HepG2 (cell line): ENCODE results near the gene ULK4. TPM values are rescaled to one million over a fixed set of nuclear protein-coding genes. Genes with fewer than 3 reads are reported as not detected.

Experiments used
- ATAC-seq: fragments of 200-7000 bp; cut with Tn5 transposase; 3 replicates; pipeline ENCODE4 v1.9.1; 2020; ENCODE audit warnings: mild to moderate bottlenecking, moderate library complexity
- BruUV-seq: library from RNA; stranded (reverse); fragments of 400-500 nt; replicated peaks from 2 replicates; lab custom pipeline; 2021; lab: Mats Ljungman, UMichigan
- CTCF ChIA-PET: fragments of 300-600 bp; formaldehyde crosslinking; extraction: SDS; loops from one replicate; lab custom pipeline; 2021; ENCODE audit warnings: low total read pairs, inconsistent platforms, low intra/inter-chr PET ratio; lab: Yijun Ruan, JAX
- POLR2A ChIA-PET: fragments of 350-600 bp; sonication (Branson Sonifier 250); formaldehyde crosslinking; loops from one replicate; lab custom pipeline; 2020; ENCODE audit warnings: antibody characterized with exemption, inconsistent platforms; lab: Yijun Ruan, JAX
- DNase-seq: peaks from one replicate; pipeline ENCODE4 v3.0.0-alpha.2; 2015; ENCODE audit warnings: low spot score
- FAIRE-seq: peaks from 3 replicates; lab custom pipeline; 2011; peaks lifted over from hg19 to GRCh38; lab: Jason Lieb, UNC
- H2AFZ ChIP-seq: one replicate; pipeline ENCODE4 v1.6.1; 2011; ENCODE audit warnings: low read length, inconsistent platforms
- H3K27ac ChIP-seq: fragments of 300-600 bp; 3 replicates; pipeline ENCODE4 v1.8.0; 2011; ENCODE audit warnings: mixed run types, mild to moderate bottlenecking, mixed read lengths, low read length, inconsistent platforms; ENCODE audit not compliant: insufficient read depth; ENCODE audit errors: extremely low read length
- H3K27me3 ChIP-seq, 2 experiments: fragments of 200-600 bp in 1 of 2; 2 replicates in 1 of 2; 3 replicates in 1 of 2; pipeline versions ENCODE4 v1.6.0 to v1.8.0; 2011; ENCODE audit warnings: low read length in 2 of 2, mild to moderate bottlenecking in 2 of 2, moderate library complexity in 2 of 2, inconsistent platforms in 1 of 2; ENCODE audit not compliant: insufficient read depth in 2 of 2, control insufficient read depth in 1 of 2
- H3K36me3 ChIP-seq, 2 experiments: fragments of 200-600 bp in 1 of 2; replicated peaks in 1 of 2; 2 replicates in 1 of 2; 3 replicates in 1 of 2; pipeline versions ENCODE4 v1.5.1 to v1.8.0; 2011; ENCODE audit warnings: low read length in 2 of 2, inconsistent platforms in 1 of 2; ENCODE audit not compliant: insufficient read depth in 2 of 2, control insufficient read depth in 1 of 2
- H3K4me1 ChIP-seq: 2 replicates; pipeline ENCODE4 v1.5.1; 2012; ENCODE audit warnings: low read length, inconsistent platforms; ENCODE audit not compliant: insufficient read depth
- H3K4me2 ChIP-seq: 2 replicates; pipeline ENCODE4 v1.6.0; 2011; ENCODE audit warnings: low read depth, low read length, inconsistent platforms
- H3K4me3 ChIP-seq, 3 experiments: fragments of 200-600 bp in 1 of 3; sonication (generic), shearing (Covaris generic) in 1 of 3; replicated peaks in 1 of 3; 2 replicates each; pipeline ENCODE4 v1.5.1; 2011 to 2016; ENCODE audit warnings: low read length in 3 of 3, inconsistent platforms in 2 of 3, low read depth in 2 of 3, mild to moderate bottlenecking in 2 of 3, control low read depth in 1 of 3, mixed read lengths in 1 of 3; ENCODE audit not compliant: insufficient read depth in 1 of 3
- H3K79me2 ChIP-seq: one replicate; pipeline ENCODE4 v1.6.1; 2011; ENCODE audit warnings: low read length, inconsistent platforms; ENCODE audit not compliant: insufficient read depth
- H3K9ac ChIP-seq: 2 replicates; pipeline ENCODE4 v1.6.0; 2011; ENCODE audit warnings: mild to moderate bottlenecking, low read depth, low read length, inconsistent platforms; ENCODE audit not compliant: insufficient read depth
- H3K9me3 ChIP-seq: 2 replicates; pipeline ENCODE4 v1.5.1; 2012; ENCODE audit warnings: mild to moderate bottlenecking, low read length
- H4K20me1 ChIP-seq: 2 replicates; pipeline ENCODE4 v1.6.0; 2011; ENCODE audit warnings: inconsistent platforms, mild to moderate bottlenecking, low read length, moderate library complexity; ENCODE audit not compliant: insufficient read depth
- GATAD1 ChIP-seq: IDR thresholded peaks from 2 replicates; pipeline ENCODE4 v1.6.1; 2016; ENCODE audit warnings: missing genetic modification reagents, missing compliant biosample characterization
- GPN1 ChIP-seq: sonication (generic); formaldehyde crosslinking; IDR thresholded peaks from 2 replicates; pipeline ENCODE4 v1.5.1; 2020; ENCODE audit warnings: missing genetic modification reagents, borderline replicate concordance
- ISL2 ChIP-seq: sonication (generic); formaldehyde crosslinking; IDR thresholded peaks from 2 replicates; pipeline ENCODE4 v1.5.0; 2020; ENCODE audit warnings: missing genetic modification reagents
- KLF6 ChIP-seq: IDR thresholded peaks from 2 replicates; pipeline ENCODE4 v1.8.0; 2016; ENCODE audit warnings: missing biosample characterization, missing genetic modification reagents
- MAFK ChIP-seq, 2 experiments: IDR thresholded peaks in 1 of 2; conservative IDR thresholded peaks in 1 of 2; 2 replicates each; pipeline ENCODE4 v1.6.1; 2011; ENCODE audit warnings: improper control_type of control experiment in 2 of 2, low read length in 2 of 2
- NFKB2 ChIP-seq: sonication (generic); formaldehyde crosslinking; IDR thresholded peaks from 2 replicates; pipeline ENCODE4 v1.4.0; 2020; ENCODE audit warnings: missing genetic modification reagents, borderline replicate concordance
- PBX2 ChIP-seq: IDR thresholded peaks from 2 replicates; pipeline ENCODE4 v1.6.1; 2016; ENCODE audit warnings: control low read depth
- PRMT3 ChIP-seq: sonication (generic); formaldehyde crosslinking; IDR thresholded peaks from 2 replicates; pipeline ENCODE4 v1.8.1; 2022; ENCODE audit warnings: low read depth, mild to moderate bottlenecking, moderate library complexity, missing genetic modification reagents, borderline replicate concordance
- RFX3 ChIP-seq: IDR thresholded peaks from 2 replicates; pipeline ENCODE4 v1.6.1; 2016; ENCODE audit warnings: missing biosample characterization, missing genetic modification reagents
- SIX1 ChIP-seq: sonication (generic); formaldehyde crosslinking; IDR thresholded peaks from 2 replicates; pipeline ENCODE4 v1.4.0; 2020; ENCODE audit warnings: missing genetic modification reagents, borderline replicate concordance
- TBP ChIP-seq: sonication (generic); formaldehyde crosslinking; IDR thresholded peaks from 2 replicates; pipeline ENCODE4 v1.5.0; 2020; ENCODE audit warnings: missing genetic modification reagents
- ZFX ChIP-seq: sonication (generic); formaldehyde crosslinking; IDR thresholded peaks from 2 replicates; pipeline ENCODE4 v1.4.0; 2020; ENCODE audit warnings: mild to moderate bottlenecking, low read depth, missing genetic modification reagents, moderate library complexity
- ZNF740 ChIP-seq: sonication (generic); formaldehyde crosslinking; IDR thresholded peaks from 2 replicates; pipeline ENCODE4 v1.4.0; 2020; ENCODE audit warnings: missing genetic modification reagents
- ZNF766 ChIP-seq: sonication (generic); formaldehyde crosslinking; IDR thresholded peaks from 2 replicates; pipeline ENCODE4 v1.5.0; 2020; ENCODE audit warnings: missing genetic modification reagents, borderline replicate concordance
- ZSCAN12 ChIP-seq: sonication (generic); formaldehyde crosslinking; IDR thresholded peaks from 2 replicates; pipeline ENCODE4 v1.9.0; 2021; ENCODE audit warnings: mild to moderate bottlenecking, missing genetic modification reagents
- WGBS: methylation state at CpG from one replicate; pipeline ENCODE4 v1.1.6; 2017; ENCODE audit warnings: low lambda C conversion rate; 5-methylcytosine and 5-hydroxymethylcytosine counted together
- in situ Hi-C: cut with HindIII; loops from 2 replicates; pipeline ENCODE4 v1.10.0; 2017; ENCODE audit warnings: low pct_unique_long_range_greater_than_20kb; ENCODE audit not compliant: extremely low pct_ligation_motif_present
- intact Hi-C: fragments of 100-400 bp; cut with micrococcal nuclease; formaldehyde crosslinking; loops from one replicate; pipeline ENCODE4 v1.10.0; 2022; ENCODE audit not compliant: unreplicated experiment
- polyA plus RNA-seq, 8 experiments: library from polyadenylated mRNA; depleted of rRNA in 3 of 8; stranded (reverse) in 7 of 8; unstranded in 1 of 8; fragments of >200 nt; fragmentation: Illumina TruSeq in 4 of 8; extraction: Trizol in 4 of 8; gene quantifications; 2 replicates each; pipeline versions ENCODE4 v1.2.1 to v1.2.3, GENCODE V29; 2011 to 2016; ENCODE audit warnings: low read depth in 4 of 8, missing spikeins in 1 of 8, mixed read lengths in 1 of 8; ENCODE audit not compliant: insufficient read depth in 1 of 8
- total RNA-seq, 5 experiments: library from RNA; depleted of rRNA; stranded (reverse); fragments of >200 nt; fragmentation: Illumina TruSeq; extraction: Trizol; gene quantifications; 2 replicates each; pipeline ENCODE4 v1.2.3, GENCODE V29; 2016; ENCODE audit warnings: low read depth in 1 of 5
- TF ChIP-seq, protein P1 (sequence below): sonication (generic); formaldehyde crosslinking; IDR thresholded peaks from 2 replicates; pipeline ENCODE4 v1.8.0; 2022; ENCODE audit warnings: missing genetic modification reagents, mild to moderate bottlenecking, borderline replicate concordance
- TF ChIP-seq, protein P2 (sequence below): sonication (generic); formaldehyde crosslinking; IDR thresholded peaks from 2 replicates; pipeline ENCODE4 v1.5.1; 2020; ENCODE audit warnings: mild to moderate bottlenecking, missing genetic modification reagents, moderate library complexity

The ULK4 gene
- total and polyA plus RNA-seq, 2 of the 13 experiments (the other 11 are each of a cell fraction or from before 2014, with no cell fraction given) = 6.7 to 11.8 TPM

GRCh38 chr3:41434781-41435180 is 527.1 kb downstream of the ULK4 start:
- H3K9me3 ChIP-seq = peaks cover 6% of the 10 kb centered on the region; the same call in 1 of the 2 replicates
- BruUV-seq = no TSS peak
- FAIRE-seq = no peak
- no peak overlapping the region for H3K4me3 ChIP-seq
- TF ChIP-seq ZSCAN12 = no peak
- no peak for TF ChIP-seq GPN1 (CRISPR knock-in tag)
- TF ChIP-seq MAFK (conservative IDR thresholded peaks at IDR 0.05 in 1 of 2, IDR thresholded peaks at IDR 0.05 in 1 of 2; ENCODE audit: low read length in 2 of 2) = 0 out of 4 replicates have a peak, but pooled peaks of 1 of the 2 experiments have one; percentile 1
- TF ChIP-seq ISL2 (CRISPR knock-in tag) = no peak
- no peak for TF ChIP-seq ZFX (CRISPR knock-in tag)
- H2AFZ ChIP-seq = no peak overlapping the region
- intact Hi-C loops = no loop called here
- no peaks in the 10 kb centered on the region for H4K20me1 ChIP-seq
- H3K4me2 ChIP-seq = no peak overlapping the region
- H3K36me3 ChIP-seq = no peaks in the 10 kb centered on the region
- no peaks in the 10 kb centered on the region for H3K4me1 ChIP-seq
- no peaks in the 10 kb centered on the region for H3K27me3 ChIP-seq
- H3K79me2 ChIP-seq = no peaks in the 10 kb centered on the region
- no peak overlapping the region for H3K9ac ChIP-seq
- CTCF ChIA-PET = no interaction called here
- no peak for ATAC-seq
- H3K27ac ChIP-seq = no peak overlapping the region
- DNase-seq = no peak
- WGBS = 87% methylated on average over 2 of the region's 2 CpGs
- POLR2A ChIA-PET = no interaction called here
- in situ Hi-C loops = no loop called here

GRCh38 chr3:41431386-41431785 is 530.5 kb downstream of the ULK4 start:
- DNase-seq = no peak
- no TSS peak for BruUV-seq
- Histone ChIP-seq H3K9ac (no peak overlapping the region), H3K79me2 (no peaks in the 10 kb centered on the region), H3K4me1 (peaks cover 6% of the 10 kb centered on the region), H3K27me3 (no peaks in the 10 kb centered on the region), H4K20me1 (no peaks in the 10 kb centered on the region), H3K36me3 (no peaks in the 10 kb centered on the region), H3K9me3 (no peaks in the 10 kb centered on the region), H3K27ac (no peak overlapping the region), H3K4me3 (no peak overlapping the region), H2AFZ (no peak overlapping the region), H3K4me2 (no peak overlapping the region)
- CTCF ChIA-PET = no interaction called here
- intact Hi-C loops (no loop called here), in situ Hi-C loops (no loop called here)
- no peak for FAIRE-seq
- 81% methylated on average over 4 of the region's 4 CpGs for WGBS
- ATAC-seq = no peak
- POLR2A ChIA-PET = no interaction called here
- TF ChIP-seq GATAD1 (CRISPR knock-in tag) (no peak), TBP (CRISPR knock-in tag) (no peak), RFX3 (CRISPR knock-in tag) (no peak), ZNF740 (CRISPR knock-in tag) (no peak), SIX1 (CRISPR knock-in tag) (no peak), PBX2 (no peak), KLF6 (CRISPR knock-in tag) (no peak), PRMT3 (CRISPR knock-in tag) (no peak), NFKB2 (CRISPR knock-in tag) (no peak), ZNF766 (no peak)
- TF ChIP-seq, protein P1, sequence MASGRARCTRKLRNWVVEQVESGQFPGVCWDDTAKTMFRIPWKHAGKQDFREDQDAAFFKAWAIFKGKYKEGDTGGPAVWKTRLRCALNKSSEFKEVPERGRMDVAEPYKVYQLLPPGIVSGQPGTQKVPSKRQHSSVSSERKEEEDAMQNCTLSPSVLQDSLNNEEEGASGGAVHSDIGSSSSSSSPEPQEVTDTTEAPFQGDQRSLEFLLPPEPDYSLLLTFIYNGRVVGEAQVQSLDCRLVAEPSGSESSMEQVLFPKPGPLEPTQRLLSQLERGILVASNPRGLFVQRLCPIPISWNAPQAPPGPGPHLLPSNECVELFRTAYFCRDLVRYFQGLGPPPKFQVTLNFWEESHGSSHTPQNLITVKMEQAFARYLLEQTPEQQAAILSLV (CRISPR knock-in tag) = no peak
- TF ChIP-seq, protein P2, sequence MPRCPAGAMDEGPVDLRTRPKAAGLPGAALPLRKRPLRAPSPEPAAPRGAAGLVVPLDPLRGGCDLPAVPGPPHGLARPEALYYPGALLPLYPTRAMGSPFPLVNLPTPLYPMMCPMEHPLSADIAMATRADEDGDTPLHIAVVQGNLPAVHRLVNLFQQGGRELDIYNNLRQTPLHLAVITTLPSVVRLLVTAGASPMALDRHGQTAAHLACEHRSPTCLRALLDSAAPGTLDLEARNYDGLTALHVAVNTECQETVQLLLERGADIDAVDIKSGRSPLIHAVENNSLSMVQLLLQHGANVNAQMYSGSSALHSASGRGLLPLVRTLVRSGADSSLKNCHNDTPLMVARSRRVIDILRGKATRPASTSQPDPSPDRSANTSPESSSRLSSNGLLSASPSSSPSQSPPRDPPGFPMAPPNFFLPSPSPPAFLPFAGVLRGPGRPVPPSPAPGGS (CRISPR knock-in tag) = no peak
